Stimulated activated CD8-positive, alpha-beta memory T cell treated with anti-CD3 and anti-CD28 coated beads, Interleukin-2, amount 100 ng/mL, for 48 hours (primary cell): ENCODE measurements around the gene RIMKLB.
"Not testable (repeated sequence)": the region's sequence is repeated elsewhere in the genome, so short reads cannot be mapped to it uniquely, and the experiment has no call there.

ENCODE experiments used
- DNase-seq, 2 donors: peaks; one replicate each; pipeline ENCODE4 v3.0.0-alpha.2; 2020; ENCODE audit warnings: low read depth in 2 of 2

The RIMKLB gene

GRCh38 chr12:8773461-8773860 lies 75.7 kb downstream of the RIMKLB start:
- DNase-seq, result no peak

GRCh38 chr12:8779281-8779680 lies 81.5 kb downstream of the RIMKLB start:
- DNase-seq, result no peak

- DNase-seq, result no peak
Measured at GRCh38 chr12:8779862-8780261, 82.1 kb downstream of the RIMKLB start.

- no peak for DNase-seq
Measured at GRCh38 chr12:8780389-8780788, 82.6 kb downstream of the RIMKLB start.

GRCh38 chr12:8781381-8782127 lies 83.8 kb downstream of the RIMKLB start:
- DNase-seq, result no peak

- DNase-seq, result no peak
Measured at GRCh38 chr12:8784290-8784888, 86.6 kb downstream of the RIMKLB start.

- DNase-seq, result no peak
Measured at GRCh38 chr12:8785499-8785898, 87.7 kb downstream of the RIMKLB start.

GRCh38 chr12:8787206-8787605 lies 89.4 kb downstream of the RIMKLB start:
- DNase-seq, result not testable (repeated sequence)

- not testable (repeated sequence) for DNase-seq
Measured at GRCh38 chr12:8788706-8789105, 90.9 kb downstream of the RIMKLB start.

- DNase-seq, result not testable (repeated sequence)
Measured at GRCh38 chr12:8789341-8790013, 91.7 kb downstream of the RIMKLB start.

GRCh38 chr12:8793226-8793625 lies 95.4 kb downstream of the RIMKLB start:
- DNase-seq, result not testable (repeated sequence)

GRCh38 chr12:8794611-8795010 lies 96.8 kb downstream of the RIMKLB start:
- DNase-seq, result not testable (repeated sequence)

- DNase-seq, result no peak
Measured at GRCh38 chr12:8796831-8797626, 99.2 kb downstream of the RIMKLB start.

GRCh38 chr12:8801213-8801612 lies 103.4 kb downstream of the RIMKLB start:
- not testable (repeated sequence) for DNase-seq

GRCh38 chr12:8804833-8805232 lies 107.0 kb downstream of the RIMKLB start:
- not testable (repeated sequence) for DNase-seq

- not testable (repeated sequence) for DNase-seq
Measured at GRCh38 chr12:8805487-8805886, 107.7 kb downstream of the RIMKLB start.

GRCh38 chr12:8807084-8807483 lies 109.3 kb downstream of the RIMKLB start:
- not testable (repeated sequence) for DNase-seq

- DNase-seq, result not testable (repeated sequence)
Measured at GRCh38 chr12:8810112-8810511, 112.3 kb downstream of the RIMKLB start.

GRCh38 chr12:8813572-8814357 lies 116.0 kb downstream of the RIMKLB start:
- no peak for DNase-seq

- no peak for DNase-seq
Measured at GRCh38 chr12:8816448-8817050, 118.8 kb downstream of the RIMKLB start.

- no peak for DNase-seq
Measured at GRCh38 chr12:8817856-8818255, 120.1 kb downstream of the RIMKLB start.
